GM12801 (cell line): ENCODE data around the gene KCTD8.

Source experiments
- CTCF ChIP-seq: IDR thresholded peaks from one replicate; pipeline ENCODE4 v1.5.1; 2011; ENCODE audit warnings: control low read depth; ENCODE audit not compliant: insufficient read length; ENCODE audit errors: extremely low read depth

The KCTD8 gene

GRCh38 chr4:44320833-44321232 lies 127.8 kb downstream of the KCTD8 start:
- TF ChIP-seq CTCF: no peak

- no peak for TF ChIP-seq CTCF
Observed at GRCh38 chr4:44319129-44319528, 129.5 kb downstream of the KCTD8 start.

- TF ChIP-seq CTCF: no peak
Observed at GRCh38 chr4:44313702-44314101, 134.9 kb downstream of the KCTD8 start.

GRCh38 chr4:44287505-44287904 lies 161.1 kb downstream of the KCTD8 start:
- no peak for TF ChIP-seq CTCF

- no peak for TF ChIP-seq CTCF
Observed at GRCh38 chr4:44279469-44279868, 169.1 kb downstream of the KCTD8 start.

GRCh38 chr4:44279066-44279465 lies 169.5 kb downstream of the KCTD8 start:
- no peak for TF ChIP-seq CTCF

GRCh38 chr4:44257461-44257860 lies 191.1 kb downstream of the KCTD8 start:
- no peak for TF ChIP-seq CTCF

GRCh38 chr4:44256414-44256813 lies 192.2 kb downstream of the KCTD8 start:
- TF ChIP-seq CTCF: no peak
